Breast epithelium (tissue), 4 donors: Measurements from ENCODE around the gene BCL6. TPM values are rescaled to one million over a fixed set of nuclear protein-coding genes. Genes with fewer than 3 reads are reported as not detected.

Experiments used
- DNase-seq, 2 donors: peaks; one replicate each; pipeline ENCODE4 v3.0.0-alpha.2; 2019; ENCODE audit warnings: low spot score in 2 of 2
- H3K27ac ChIP-seq, 2 donors: fragments of 200-600 bp; sonication (generic) in 1 of 2; one replicate each; pipeline ENCODE4 v1.5.1; 2016 to 2019; ENCODE audit warnings: mild to moderate bottlenecking in 1 of 2
- H3K27me3 ChIP-seq, 2 donors: fragments of 200-600 bp; sonication (generic) in 1 of 2; one replicate each; pipeline versions ENCODE4 v1.5.1 to v1.6.0; 2017 to 2019; ENCODE audit warnings: control low read depth in 1 of 2, mild to moderate bottlenecking in 1 of 2
- H3K36me3 ChIP-seq: fragments of 200-600 bp; one replicate; pipeline ENCODE4 v1.5.1; 2019
- H3K4me1 ChIP-seq, 2 donors: fragments of 200-600 bp; sonication (generic); one replicate each; pipeline ENCODE4 v1.5.1; 2016 to 2019; ENCODE audit warnings: control low read depth in 1 of 2
- H3K4me3 ChIP-seq, 3 donors: fragments of 200-600 bp; sonication (generic); 1 replicate in 2 of 3; 2 replicates in 1 of 3; pipeline ENCODE4 v1.5.1; 2016 to 2019; ENCODE audit warnings: mild to moderate bottlenecking in 3 of 3, moderate library complexity in 2 of 3
- H3K9me3 ChIP-seq, 2 donors: fragments of 200-600 bp; sonication (generic) in 1 of 2; one replicate each; pipeline ENCODE4 v1.5.1; 2016 to 2019; ENCODE audit warnings: control low read depth in 1 of 2
- CTCF ChIP-seq, 3 donors: fragments of 450-650 bp; IDR thresholded peaks; one replicate each; pipeline ENCODE4 v1.5.1; 2016 to 2017; ENCODE audit warnings: antibody characterized with exemption in 3 of 3, mild to moderate bottlenecking in 3 of 3, moderate library complexity in 3 of 3
- POLR2A ChIP-seq: fragments of 450-650 bp; IDR thresholded peaks from one replicate; pipeline ENCODE4 v1.6.1; 2016; ENCODE audit warnings: antibody characterized with exemption, mild to moderate bottlenecking, moderate library complexity
- POLR2AphosphoS5 ChIP-seq, 3 donors: sonication (generic); formaldehyde crosslinking; IDR thresholded peaks; one replicate each; pipeline ENCODE4 v1.6.1; 2017; ENCODE audit warnings: antibody characterized with exemption in 3 of 3
- intact Hi-C: fragments of 100-400 bp; cut with DNase I; formaldehyde crosslinking; loops from one replicate; pipeline ENCODE4 v1.15.1; 2023; ENCODE audit warnings: low total_unique reads
- total RNA-seq, 3 donors: library from RNA; depleted of rRNA; stranded (reverse); fragments of >200 nt; gene quantifications; one replicate each; pipeline ENCODE4 v1.1.0, GENCODE V29; 2016

BCL6 gene
- total RNA-seq, 3 donors from 2014 or later: 281 to 346 (median 283) TPM

GRCh38 chr3:187702507-187703033 is 42.7 kb downstream of the BCL6 start, which contains the start of gene RTP2:
RTP2 (minus strand) TSS chr3:187702557; CDS start chr3:187702128, 429 bp downstream.
- Histone ChIP-seq H3K4me3 (no peak within 1 kb of the TSS), H3K9me3 (no peaks in the 10 kb centered on the region), H3K27me3 (no peaks in the 10 kb centered on the region), H3K4me1 (no peaks in the 10 kb centered on the region), H3K36me3 (no peaks in the 10 kb centered on the region), H3K27ac (no peak within 1 kb of the TSS)
- no peak for TF ChIP-seq CTCF (IDR thresholded peaks at IDR 0.05)
- DNase-seq: no peak
- intact Hi-C loops: no loop called here

DNA sequence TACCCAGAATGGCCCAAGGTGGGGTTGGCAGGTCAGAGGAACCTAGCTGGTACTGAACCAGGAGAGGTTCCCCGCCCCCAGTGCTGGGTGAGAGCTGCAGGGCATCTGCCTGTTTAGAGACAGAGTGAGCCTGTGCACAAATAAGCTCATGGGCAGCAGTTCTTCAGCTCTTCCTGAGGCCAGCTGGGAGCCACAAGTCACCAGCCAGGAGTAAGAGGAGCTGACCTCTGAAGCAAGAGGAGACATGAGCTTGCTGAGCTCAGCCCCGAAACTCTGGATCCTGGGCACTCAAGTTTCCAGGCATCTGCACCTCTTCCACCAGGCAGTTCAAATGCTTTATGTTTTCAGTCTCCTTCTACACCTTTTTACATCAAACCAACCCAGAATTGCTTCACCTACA is 45.0 kb downstream of the BCL6 start:
- H3K27ac ChIP-seq: no peak overlapping the region
- no peaks in the 10 kb centered on the region for H3K4me1 ChIP-seq
- no peak for DNase-seq
- H3K9me3 ChIP-seq: no peaks in the 10 kb centered on the region
- H3K4me3 ChIP-seq: no peak overlapping the region
- intact Hi-C loops: no loop called here
- TF ChIP-seq POLR2AphosphoS5 (IDR thresholded peaks at IDR 0.05) (no peak), CTCF (IDR thresholded peaks at IDR 0.05) (no peak), POLR2A (no peak)
- H3K27me3 ChIP-seq: no peaks in the 10 kb centered on the region
- no peaks in the 10 kb centered on the region for H3K36me3 ChIP-seq

DNA sequence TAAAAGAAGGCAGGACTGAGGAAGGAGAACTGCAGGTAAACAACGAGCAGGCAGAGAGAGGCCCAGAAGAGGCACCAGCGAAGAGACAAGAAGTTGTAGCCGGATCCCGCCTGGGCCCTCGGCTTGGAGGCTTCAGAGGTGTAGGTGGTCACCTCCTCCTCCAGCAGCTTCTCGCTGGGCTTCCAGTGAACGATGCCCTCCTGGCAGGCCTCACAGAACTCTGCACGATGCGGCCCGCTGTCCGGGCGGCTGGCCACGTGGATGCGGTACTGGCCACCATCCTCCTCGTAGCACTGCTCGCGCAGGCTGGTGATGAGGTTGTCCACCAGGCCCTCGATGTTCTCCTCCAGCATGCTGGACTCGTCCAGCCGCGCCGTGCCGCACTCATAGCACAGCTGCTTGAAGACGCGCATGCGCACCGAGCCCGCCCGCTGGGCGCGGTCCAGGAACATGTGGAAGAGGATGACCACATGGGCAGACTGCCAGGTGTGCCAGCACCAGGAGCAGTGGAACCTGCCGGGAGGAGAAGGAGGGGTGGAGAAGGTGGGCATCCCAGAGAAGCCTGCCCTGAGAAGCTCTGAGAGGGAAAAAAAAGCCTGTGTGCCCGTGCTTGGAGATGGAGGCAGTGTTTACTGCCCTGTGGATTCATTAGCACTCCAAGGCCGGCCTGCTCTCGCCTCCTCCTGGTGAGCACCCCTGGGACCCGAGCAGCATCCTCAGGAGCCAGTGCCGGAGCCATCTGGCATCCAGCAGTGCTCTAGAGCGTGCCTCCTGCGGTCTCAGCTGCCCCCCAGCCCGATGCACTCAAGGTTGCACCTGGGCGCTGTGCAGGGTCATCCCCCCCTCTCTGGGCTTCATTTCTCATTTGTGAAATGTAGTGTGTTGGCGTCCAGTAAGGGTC is 46.5 kb downstream of the BCL6 start:
- no peak overlapping the region for H3K4me3 ChIP-seq
- no peak for DNase-seq
- no peak overlapping the region for H3K27ac ChIP-seq
- no peaks in the 10 kb centered on the region for H3K9me3 ChIP-seq
- TF ChIP-seq POLR2AphosphoS5 (IDR thresholded peaks at IDR 0.05): no peak
- TF ChIP-seq POLR2A: no peak
- TF ChIP-seq CTCF (IDR thresholded peaks at IDR 0.05): no peak
- H3K27me3 ChIP-seq: no peaks in the 10 kb centered on the region
- H3K4me1 ChIP-seq: no peaks in the 10 kb centered on the region
- intact Hi-C loops: no loop called here
- no peaks in the 10 kb centered on the region for H3K36me3 ChIP-seq

GRCh38 chr3:187696021-187696420 is 49.2 kb downstream of the BCL6 start:
- intact Hi-C loops: no loop called here
- no peak overlapping the region for H3K4me3 ChIP-seq

More at GRCh38 chr3:187696021-187696420, 49.2 kb downstream of the BCL6 start:
- Histone ChIP-seq H3K27me3 (no peaks in the 10 kb centered on the region), H3K27ac (no peak overlapping the region), H3K36me3 (no peaks in the 10 kb centered on the region), H3K4me1 (no peaks in the 10 kb centered on the region), H3K9me3 (no peaks in the 10 kb centered on the region)
- TF ChIP-seq CTCF (IDR thresholded peaks at IDR 0.05): no peak
- no peak for TF ChIP-seq POLR2AphosphoS5 (IDR thresholded peaks at IDR 0.05)
- no peak for TF ChIP-seq POLR2A
- no peak for DNase-seq
